ENCODE data around the gene FAM25G.

- no peak for TF ChIP-seq POLR2A (IDR thresholded peaks at IDR 0.05; ENCODE audit: low read depth, low read length)
- TF ChIP-seq CTCF (IDR thresholded peaks at IDR 0.05; ENCODE audit: extremely low read depth in 1 of 2, insufficient read depth in 1 of 2, low read depth in 1 of 2, low read length in 2 of 2): no peak
Measured at GRCh38 chr10:47456079-47456785, 35.3 kb downstream of the FAM25G start.
